ENCODE measurements around the gene DPPA5. TPM values are rescaled to one million over a fixed set of nuclear protein-coding genes. Genes with fewer than 3 reads are reported as not detected.
A peak's percentile ranks its signal among the peaks of the same experiment; 100 is the strongest.
"Not testable (repeated sequence)": the region's sequence is repeated elsewhere in the genome, so short reads cannot be mapped to it uniquely, and the experiment has no call there.

The DPPA5 gene
- total RNA-seq, 1 donor from 2014 or later, result not detected

DNA sequence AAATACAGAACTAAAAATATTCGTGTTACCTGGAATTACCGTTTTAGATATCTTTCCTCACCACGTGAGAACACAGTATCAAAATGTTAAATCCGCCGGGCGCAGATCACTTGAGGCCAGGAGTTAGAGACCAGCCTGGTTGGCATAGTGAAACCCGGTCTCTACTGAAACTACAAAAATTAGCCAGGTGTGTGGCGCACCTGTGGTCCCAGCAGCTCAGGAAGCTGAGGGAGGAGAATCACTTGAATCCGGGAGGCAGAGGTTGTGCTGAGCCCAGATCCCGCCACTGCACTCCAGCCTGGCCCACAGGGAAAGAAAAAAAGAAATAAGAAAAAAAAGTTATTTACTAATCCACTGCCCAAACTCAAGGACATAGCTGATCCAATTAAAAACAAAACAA is 35.8 kb upstream of the DPPA5 start:
- no peak for DNase-seq (ENCODE audit: low read depth)
- H3K4me3 ChIP-seq (ENCODE audit: low read depth, low read length), result no peak overlapping the region
- TF ChIP-seq, protein P1, sequence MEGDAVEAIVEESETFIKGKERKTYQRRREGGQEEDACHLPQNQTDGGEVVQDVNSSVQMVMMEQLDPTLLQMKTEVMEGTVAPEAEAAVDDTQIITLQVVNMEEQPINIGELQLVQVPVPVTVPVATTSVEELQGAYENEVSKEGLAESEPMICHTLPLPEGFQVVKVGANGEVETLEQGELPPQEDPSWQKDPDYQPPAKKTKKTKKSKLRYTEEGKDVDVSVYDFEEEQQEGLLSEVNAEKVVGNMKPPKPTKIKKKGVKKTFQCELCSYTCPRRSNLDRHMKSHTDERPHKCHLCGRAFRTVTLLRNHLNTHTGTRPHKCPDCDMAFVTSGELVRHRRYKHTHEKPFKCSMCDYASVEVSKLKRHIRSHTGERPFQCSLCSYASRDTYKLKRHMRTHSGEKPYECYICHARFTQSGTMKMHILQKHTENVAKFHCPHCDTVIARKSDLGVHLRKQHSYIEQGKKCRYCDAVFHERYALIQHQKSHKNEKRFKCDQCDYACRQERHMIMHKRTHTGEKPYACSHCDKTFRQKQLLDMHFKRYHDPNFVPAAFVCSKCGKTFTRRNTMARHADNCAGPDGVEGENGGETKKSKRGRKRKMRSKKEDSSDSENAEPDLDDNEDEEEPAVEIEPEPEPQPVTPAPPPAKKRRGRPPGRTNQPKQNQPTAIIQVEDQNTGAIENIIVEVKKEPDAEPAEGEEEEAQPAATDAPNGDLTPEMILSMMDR (conservative IDR thresholded peaks at IDR 0.05; ENCODE audit: low read depth, low read length), result no peak

DNA sequence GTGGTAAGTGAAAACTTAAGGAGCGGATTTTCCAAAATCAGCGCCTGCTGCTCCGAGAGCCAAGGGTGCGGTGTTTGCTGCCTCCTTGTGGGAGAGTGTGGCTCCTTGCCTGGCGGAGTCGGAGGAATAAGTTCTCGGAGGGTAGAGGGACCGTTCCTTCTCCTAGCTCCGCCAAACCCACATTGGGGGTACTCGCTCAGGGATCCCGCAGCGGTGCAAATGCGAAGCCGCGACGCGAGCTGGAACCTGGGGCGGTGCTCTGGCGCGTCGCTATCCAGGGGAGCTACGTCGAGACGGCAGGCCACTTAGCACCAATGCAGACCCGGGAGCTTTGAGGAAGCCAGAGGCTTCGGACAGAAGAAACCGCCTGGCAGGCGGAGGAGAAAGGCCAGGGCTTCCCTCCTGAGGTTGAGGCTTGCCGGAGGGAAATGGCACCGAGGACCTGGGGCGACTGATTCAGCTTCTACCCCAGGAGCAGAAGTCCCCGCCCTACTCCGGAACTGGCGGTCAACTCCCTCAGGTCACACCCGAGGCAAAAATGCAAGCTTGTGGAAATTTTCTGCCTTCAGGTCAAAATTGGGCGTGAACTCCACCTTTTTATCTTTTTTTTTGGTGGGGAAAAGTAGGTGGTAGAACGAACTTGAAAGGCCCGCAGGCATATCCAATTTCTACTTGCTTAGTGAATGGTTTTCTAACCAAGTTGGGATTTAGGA is 34.9 kb upstream of the DPPA5 start:
- DNase-seq (ENCODE audit: low read depth), result no peak
- TF ChIP-seq, protein P1 (conservative IDR thresholded peaks at IDR 0.05; ENCODE audit: low read depth, low read length), result peak; percentile 88
- peak overlapping the region; percentile 67 for H3K4me3 ChIP-seq (ENCODE audit: low read depth, low read length)

DNA sequence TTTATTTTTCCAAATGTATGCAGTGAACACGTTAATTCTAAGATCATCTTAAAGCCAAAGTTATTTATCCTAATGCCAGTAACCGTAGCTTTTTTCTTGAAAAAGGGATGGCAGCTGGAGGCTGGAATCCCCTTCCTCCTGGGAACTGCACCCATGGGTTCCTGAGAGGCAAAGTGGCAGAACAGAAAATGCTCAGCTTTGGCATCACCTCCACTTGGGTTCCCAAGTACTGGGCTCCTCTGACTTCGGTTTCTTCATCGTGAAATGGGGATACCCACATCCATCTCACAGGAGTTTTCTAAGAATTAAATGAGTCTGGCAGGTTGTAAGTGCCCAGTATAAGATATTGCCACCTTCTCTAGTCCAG is 34.3 kb upstream of the DPPA5 start:
- TF ChIP-seq, protein P1 (conservative IDR thresholded peaks at IDR 0.05; ENCODE audit: low read depth, low read length), result no peak
- peak overlapping the region; percentile 67 for H3K4me3 ChIP-seq (ENCODE audit: low read depth, low read length)
- DNase-seq (ENCODE audit: low read depth), result no peak

DNA sequence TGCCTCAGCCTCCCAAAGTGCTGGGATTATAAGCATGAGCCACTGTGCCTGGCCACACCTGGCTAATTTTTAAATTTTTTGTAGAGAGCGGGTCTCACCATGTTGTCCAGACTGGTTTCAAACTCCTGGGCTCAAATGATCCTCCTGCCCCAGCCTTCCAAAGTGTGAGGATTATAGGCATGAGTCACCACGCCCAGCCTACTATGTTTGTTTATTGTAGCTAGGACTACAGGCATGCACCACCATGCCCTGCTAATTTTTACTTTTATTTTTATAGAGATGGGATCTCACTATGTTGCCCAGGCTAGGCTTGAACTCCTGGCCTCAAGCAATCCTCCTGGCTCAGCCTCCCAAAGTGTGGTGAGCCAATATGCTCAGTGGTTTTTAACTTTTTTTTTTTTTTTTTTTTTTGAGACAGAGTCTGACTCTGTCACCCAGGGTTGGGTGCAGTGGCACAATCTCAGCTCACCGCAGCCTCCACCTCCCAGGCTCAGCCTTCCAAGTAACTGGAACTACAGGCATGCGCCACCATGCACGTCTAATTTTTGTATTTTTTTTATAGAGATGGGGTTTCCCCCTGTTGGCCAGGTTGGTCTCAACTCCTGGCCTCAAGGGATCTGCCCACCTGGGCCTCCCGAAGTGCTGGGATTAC is 28.5 kb upstream of the DPPA5 start:
- no peak overlapping the region for H3K4me3 ChIP-seq (ENCODE audit: low read depth, low read length)
- no peak for DNase-seq (ENCODE audit: low read depth)
- TF ChIP-seq, protein P1 (conservative IDR thresholded peaks at IDR 0.05; ENCODE audit: low read depth, low read length), result no peak

DNA sequence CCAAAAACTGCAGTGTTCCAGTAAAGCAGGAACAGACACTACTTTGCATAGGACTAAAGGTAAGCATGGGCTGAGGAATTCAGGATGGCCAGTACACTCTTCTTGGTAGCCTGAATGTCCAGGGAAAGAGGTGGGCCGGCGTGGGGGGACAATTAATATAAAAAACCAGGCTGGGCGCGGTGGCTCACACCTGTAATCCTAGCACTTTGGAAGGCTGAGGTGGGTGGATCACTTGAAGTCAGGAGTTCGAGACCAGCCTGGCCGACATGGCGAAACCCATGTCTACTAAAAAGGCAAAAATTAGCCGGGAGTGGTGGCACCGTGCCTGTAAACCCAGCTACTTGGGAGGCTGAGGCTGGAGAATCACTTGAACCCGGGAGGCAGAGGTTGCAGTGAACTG is 27.5 kb upstream of the DPPA5 start:
- not testable (repeated sequence) for DNase-seq (ENCODE audit: low read depth); H3K4me3 ChIP-seq (ENCODE audit: low read depth, low read length)

DNA sequence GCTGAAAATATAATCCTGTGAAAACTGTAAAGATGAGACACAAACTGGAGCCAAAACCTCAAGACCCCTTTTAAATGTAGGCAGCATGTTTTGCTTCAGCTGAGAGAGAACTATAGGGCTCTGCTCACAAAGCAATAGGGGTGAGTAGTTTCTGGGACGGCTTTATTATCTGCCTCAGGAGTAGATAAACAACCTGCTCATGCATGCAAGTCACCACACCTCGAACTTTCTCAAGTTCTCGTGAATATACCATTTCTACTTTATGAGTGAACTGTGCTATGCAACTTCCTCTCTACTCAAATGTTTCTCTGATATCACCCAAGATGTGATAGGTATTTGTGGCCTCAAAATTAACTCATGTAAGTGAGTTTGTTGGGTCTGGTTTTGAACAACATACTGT is 23.1 kb upstream of the DPPA5 start:
- H3K4me3 ChIP-seq (ENCODE audit: low read depth, low read length), result no peak overlapping the region
- TF ChIP-seq, protein P1 (conservative IDR thresholded peaks at IDR 0.05; ENCODE audit: low read depth, low read length), result no peak
- DNase-seq (ENCODE audit: low read depth), result no peak

DNA sequence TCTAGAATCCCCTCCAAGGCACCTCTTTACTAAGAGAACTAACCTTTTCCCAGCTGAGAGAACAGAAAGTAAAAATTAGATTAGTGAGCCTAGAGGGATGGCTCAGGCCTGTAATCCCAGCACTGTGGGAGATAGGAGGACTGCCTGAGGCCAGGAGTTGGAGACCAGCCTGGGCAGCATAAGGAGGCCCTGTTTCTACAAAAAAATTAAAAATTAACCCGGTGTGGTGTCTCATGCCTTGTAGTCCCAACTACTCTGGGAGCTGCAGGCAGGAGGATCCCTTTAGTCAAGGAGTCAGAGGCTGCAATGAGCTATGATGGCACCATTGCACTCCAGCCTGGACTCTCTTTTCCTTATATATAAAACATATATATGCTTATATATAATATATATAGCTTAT is 21.1 kb upstream of the DPPA5 start:
- no peak for DNase-seq (ENCODE audit: low read depth)
- no peak overlapping the region for H3K4me3 ChIP-seq (ENCODE audit: low read depth, low read length)
- TF ChIP-seq, protein P1 (conservative IDR thresholded peaks at IDR 0.05; ENCODE audit: low read depth, low read length), result no peak

All from epithelial cell of proximal tubule (primary cell).